K562 (cell line): ENCODE data around the gene RAP2C. TPM values are rescaled to one million over a fixed set of nuclear protein-coding genes. Genes with fewer than 3 reads are reported as not detected.

Source experiments
- CHCHD3 ChIP-seq: fragments of 250-450 bp; sonication (Bioruptor Pico); IDR thresholded peaks from 2 replicates; pipeline ENCODE4 v2.1.2; 2022; ENCODE audit warnings: mild to moderate bottlenecking
- EP400 ChIP-seq: fragments of 450-650 bp; IDR thresholded peaks from 2 replicates; pipeline ENCODE4 v1.6.1; 2017; ENCODE audit warnings: antibody characterized with exemption, mild to moderate bottlenecking, moderate library complexity
- ETV6 ChIP-seq, 3 experiments: fragments of 150-350 bp in 1 of 3; sonication (generic) in 1 of 3; formaldehyde crosslinking in 1 of 3; IDR thresholded peaks; 2 replicates each; pipeline versions ENCODE4 v1.6.1 to v1.8.0; 2014 to 2022; ENCODE audit warnings: borderline replicate concordance in 2 of 3, low read depth in 2 of 3, antibody characterized with exemption in 1 of 3, low read length in 1 of 3, mild to moderate bottlenecking in 1 of 3, missing genetic modification reagents in 1 of 3
- FOXA3 ChIP-seq, 2 experiments: fragments of 450-650 bp in 1 of 2; sonication (generic) in 1 of 2; formaldehyde crosslinking; IDR thresholded peaks in 1 of 2; conservative IDR thresholded peaks in 1 of 2; 2 replicates each; pipeline versions ENCODE4 v1.4.0 to v1.8.0; 2020 to 2022; ENCODE audit warnings: mild to moderate bottlenecking in 2 of 2, missing genetic modification reagents in 1 of 2
- HDAC6 ChIP-seq: IDR thresholded peaks from 2 replicates; pipeline ENCODE4 v1.6.1; 2012; ENCODE audit warnings: low read depth, mild to moderate bottlenecking, control low read depth, inconsistent platforms, low read length, moderate library complexity
- KLF10 ChIP-seq: fragments of 250-450 bp; sonication (Bioruptor Pico); IDR thresholded peaks from 2 replicates; pipeline ENCODE4 v1.6.1; 2021; ENCODE audit warnings: matching md5 sums
- NCOR1 ChIP-seq: fragments of 450-650 bp; IDR thresholded peaks from 2 replicates; pipeline ENCODE4 v1.6.1; 2016; ENCODE audit warnings: mild to moderate bottlenecking, moderate library complexity
- NFIC ChIP-seq: fragments of 450-650 bp; IDR thresholded peaks from 2 replicates; pipeline ENCODE4 v1.6.1; 2017; ENCODE audit warnings: mild to moderate bottlenecking, inconsistent platforms
- PTBP1 ChIP-seq: fragments of 200-400 bp; formaldehyde crosslinking; IDR thresholded peaks from 2 replicates; pipeline ENCODE4 v1.6.1; 2017; ENCODE audit warnings: low read depth, low read length
- RCOR1 ChIP-seq, 2 experiments: IDR thresholded peaks; 2 replicates each; pipeline ENCODE4 v1.6.1; 2012; ENCODE audit warnings: low read depth in 2 of 2, low read length in 2 of 2, borderline replicate concordance in 1 of 2, improper control_type of control experiment in 1 of 2
- SPI1 ChIP-seq: IDR thresholded peaks from 2 replicates; pipeline ENCODE4 v1.6.1; 2011; ENCODE audit warnings: low read depth, low read length, control low read depth, borderline replicate concordance
- TAF15 ChIP-seq: fragments of 200-400 bp; formaldehyde crosslinking; IDR thresholded peaks from 2 replicates; pipeline ENCODE4 v1.6.1; 2017; ENCODE audit warnings: mild to moderate bottlenecking, low read depth, low read length, moderate library complexity
- TRIM24 ChIP-seq, 2 experiments: fragments of 450-650 bp; IDR thresholded peaks; 2 replicates each; pipeline ENCODE4 v1.6.1; 2016
- ZNF143 ChIP-seq: sonication (generic); formaldehyde crosslinking; IDR thresholded peaks from 2 replicates; pipeline ENCODE4 v1.9.0; 2022; ENCODE audit warnings: mild to moderate bottlenecking, missing genetic modification reagents
- ZNF217 ChIP-seq: sonication (generic); formaldehyde crosslinking; IDR thresholded peaks from 2 replicates; pipeline ENCODE4 v1.8.0; 2022; ENCODE audit warnings: mild to moderate bottlenecking, missing genetic modification reagents
- ZNF232 ChIP-seq: sonication (generic); formaldehyde crosslinking; IDR thresholded peaks from 2 replicates; pipeline ENCODE4 v1.8.0; 2022; ENCODE audit warnings: mild to moderate bottlenecking, missing genetic modification reagents
- ZNF584 ChIP-seq: fragments of 200-800 bp; sonication (Bioruptor generic); IDR thresholded peaks from 2 replicates; pipeline ENCODE4 v1.6.1; 2016; ENCODE audit warnings: low read depth, mild to moderate bottlenecking, missing genetic modification characterization, missing compliant biosample characterization
- polyA plus RNA-seq, 8 experiments: library from polyadenylated mRNA; depleted of rRNA in 4 of 8; stranded (reverse) in 5 of 8; unstranded in 3 of 8; fragments of >200 nt; fragmentation: Nextera tagmentation in 2 of 8; fragmentation: Illumina TruSeq in 1 of 8; extraction: Ambion mirVana in 2 of 8; extraction: Trizol in 1 of 8; gene quantifications; 2 replicates each; pipeline versions ENCODE4 v1.2.1 to v1.2.3, GENCODE V29; 2011 to 2014; ENCODE audit warnings: inconsistent platforms in 1 of 8, missing spikeins in 1 of 8
- total RNA-seq, 7 experiments: library from RNA; depleted of rRNA in 6 of 7; stranded (reverse); fragments of >200 nt in 6 of 7; fragmentation: Illumina TruSeq in 2 of 7; extraction: Trizol in 2 of 7; gene quantifications; 2 replicates each; pipeline versions ENCODE4 v1.2.1 to v1.2.3, GENCODE V29; 2011 to 2021; ENCODE audit warnings: low replicate concordance in 1 of 7
- TF ChIP-seq, protein P1 (sequence below): sonication (generic); formaldehyde crosslinking; IDR thresholded peaks from 2 replicates; pipeline ENCODE4 v1.8.0; 2023; ENCODE audit warnings: mild to moderate bottlenecking, missing genetic modification reagents
- TF ChIP-seq, protein P2 (sequence below): sonication (generic); formaldehyde crosslinking; IDR thresholded peaks from 2 replicates; pipeline ENCODE4 v1.9.0; 2022; ENCODE audit warnings: mild to moderate bottlenecking, missing genetic modification reagents
- TF ChIP-seq, protein P3 (sequence below): fragments of 150-350 bp; conservative IDR thresholded peaks from 2 replicates; pipeline ENCODE4 v1.6.1; 2014; ENCODE audit warnings: low read length
- TF ChIP-seq, protein P4 (sequence below), 3 experiments: fragments of 200-800 bp in 1 of 3; sonication (Bioruptor generic) in 1 of 3; sonication (generic) in 1 of 3; formaldehyde crosslinking in 1 of 3; IDR thresholded peaks; 2 replicates each; pipeline versions ENCODE4 v1.6.1 to v1.8.0; 2016 to 2022; ENCODE audit warnings: mild to moderate bottlenecking in 2 of 3, missing compliant biosample characterization in 2 of 3, missing genetic modification characterization in 2 of 3, missing genetic modification reagents in 1 of 3

RAP2C gene
- total and polyA plus RNA-seq, 9 of the 15 experiments (the other 6 are each of a cell fraction or from before 2014, with no cell fraction given): 7.8 to 28.6 (median 18.6) TPM

DNA sequence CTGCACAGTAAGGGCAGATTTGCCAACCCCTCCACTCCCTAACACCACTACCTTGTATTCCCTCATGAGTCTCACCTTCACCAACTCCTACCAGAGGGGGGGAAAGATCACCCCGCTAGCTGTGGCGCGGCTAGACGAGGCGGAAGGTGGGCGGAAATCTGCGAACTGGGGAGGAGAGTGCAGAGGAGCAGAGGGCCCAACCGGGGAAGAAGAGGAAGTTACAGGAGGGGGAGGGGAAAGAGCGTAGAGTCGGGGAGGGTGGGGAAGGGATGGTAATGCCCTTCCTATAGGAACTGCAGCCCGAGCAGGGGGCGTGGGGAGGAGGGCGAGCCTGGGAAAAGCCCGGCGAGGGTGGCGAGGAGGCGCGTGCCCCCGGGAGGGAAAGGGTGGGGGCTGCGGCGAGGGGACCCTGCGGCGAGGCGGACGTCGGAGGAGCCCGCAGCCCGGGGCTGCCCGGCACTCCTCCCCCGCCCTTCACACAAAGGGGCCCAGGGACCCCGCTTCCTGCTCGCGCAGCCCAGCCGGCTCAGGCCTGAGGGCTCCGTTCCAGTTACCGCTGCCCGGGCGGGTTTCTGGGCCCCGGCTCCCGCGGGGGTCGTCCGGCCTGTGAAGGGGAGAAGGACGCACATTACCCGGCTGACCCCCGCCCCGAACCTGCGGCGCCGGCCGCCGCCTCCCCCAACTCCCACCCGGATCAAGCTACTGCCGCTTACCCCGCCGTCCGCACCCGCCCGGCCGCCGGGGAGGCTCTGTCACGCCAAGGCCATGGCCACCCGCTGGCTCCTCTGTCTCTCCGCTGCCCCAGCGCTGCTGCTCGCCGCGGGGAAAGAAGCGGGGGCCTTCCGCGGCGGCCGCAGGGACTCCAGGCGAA lies 1.8 kb downstream of the RAP2C start (continued):
- TF ChIP-seq HDAC6 (no peak), TAF15 (no peak), FOXA3 (CRISPR knock-in tag; conservative IDR thresholded peaks at IDR 0.05 in 1 of 2, IDR thresholded peaks at IDR 0.05 in 1 of 2) (no peak), ZNF217 (CRISPR knock-in tag) (no peak), KLF10 (CRISPR knock-in tag) (no peak), SPI1 (peak; percentile 30; the same call in 1 of the 2 replicates), NCOR1 (peak; percentile 42; the same call in 1 of the 2 replicates), RCOR1 (IDR thresholded peaks at IDR 0.05; ENCODE audit: borderline replicate concordance in 1 of 2, low read depth in 2 of 2, low read length in 2 of 2) (peak in 1 of 2 experiments; percentile 30; a peak in 1 of 4 replicates), PTBP1 (no peak), CHCHD3 (CRISPR knock-in tag) (no peak), EP400 (peak; percentile 51; the same call in 1 of the 2 replicates), NFIC (peak; percentile 13; the same call in 1 of the 2 replicates), ZNF232 (CRISPR knock-in tag) (no peak), TRIM24 (IDR thresholded peaks at IDR 0.05) (peak; percentile 30 to 62; a peak in 2 of 4 replicates), ZNF584 (no peak), ZNF143 (CRISPR knock-in tag) (no peak), ETV6 (IDR thresholded peaks at IDR 0.05; ENCODE audit: borderline replicate concordance in 1 of 2, low read depth in 2 of 2, low read length in 1 of 2) (peak in 1 of 2 experiments; percentile 30; a peak in 2 of 4 replicates), ETV6 (CRISPR knock-in tag; IDR thresholded peaks at IDR 0.05; ENCODE audit: borderline replicate concordance) (no peak)
- TF ChIP-seq, protein P1, sequence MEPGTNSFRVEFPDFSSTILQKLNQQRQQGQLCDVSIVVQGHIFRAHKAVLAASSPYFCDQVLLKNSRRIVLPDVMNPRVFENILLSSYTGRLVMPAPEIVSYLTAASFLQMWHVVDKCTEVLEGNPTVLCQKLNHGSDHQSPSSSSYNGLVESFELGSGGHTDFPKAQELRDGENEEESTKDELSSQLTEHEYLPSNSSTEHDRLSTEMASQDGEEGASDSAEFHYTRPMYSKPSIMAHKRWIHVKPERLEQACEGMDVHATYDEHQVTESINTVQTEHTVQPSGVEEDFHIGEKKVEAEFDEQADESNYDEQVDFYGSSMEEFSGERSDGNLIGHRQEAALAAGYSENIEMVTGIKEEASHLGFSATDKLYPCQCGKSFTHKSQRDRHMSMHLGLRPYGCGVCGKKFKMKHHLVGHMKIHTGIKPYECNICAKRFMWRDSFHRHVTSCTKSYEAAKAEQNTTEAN: 0 out of 2 replicates have a peak, but pooled peaks have one; percentile 18
- TF ChIP-seq, protein P2, sequence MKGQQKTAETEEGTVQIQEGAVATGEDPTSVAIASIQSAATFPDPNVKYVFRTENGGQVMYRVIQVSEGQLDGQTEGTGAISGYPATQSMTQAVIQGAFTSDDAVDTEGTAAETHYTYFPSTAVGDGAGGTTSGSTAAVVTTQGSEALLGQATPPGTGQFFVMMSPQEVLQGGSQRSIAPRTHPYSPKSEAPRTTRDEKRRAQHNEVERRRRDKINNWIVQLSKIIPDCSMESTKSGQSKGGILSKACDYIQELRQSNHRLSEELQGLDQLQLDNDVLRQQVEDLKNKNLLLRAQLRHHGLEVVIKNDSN (CRISPR knock-in tag): no peak
- TF ChIP-seq, protein P3, sequence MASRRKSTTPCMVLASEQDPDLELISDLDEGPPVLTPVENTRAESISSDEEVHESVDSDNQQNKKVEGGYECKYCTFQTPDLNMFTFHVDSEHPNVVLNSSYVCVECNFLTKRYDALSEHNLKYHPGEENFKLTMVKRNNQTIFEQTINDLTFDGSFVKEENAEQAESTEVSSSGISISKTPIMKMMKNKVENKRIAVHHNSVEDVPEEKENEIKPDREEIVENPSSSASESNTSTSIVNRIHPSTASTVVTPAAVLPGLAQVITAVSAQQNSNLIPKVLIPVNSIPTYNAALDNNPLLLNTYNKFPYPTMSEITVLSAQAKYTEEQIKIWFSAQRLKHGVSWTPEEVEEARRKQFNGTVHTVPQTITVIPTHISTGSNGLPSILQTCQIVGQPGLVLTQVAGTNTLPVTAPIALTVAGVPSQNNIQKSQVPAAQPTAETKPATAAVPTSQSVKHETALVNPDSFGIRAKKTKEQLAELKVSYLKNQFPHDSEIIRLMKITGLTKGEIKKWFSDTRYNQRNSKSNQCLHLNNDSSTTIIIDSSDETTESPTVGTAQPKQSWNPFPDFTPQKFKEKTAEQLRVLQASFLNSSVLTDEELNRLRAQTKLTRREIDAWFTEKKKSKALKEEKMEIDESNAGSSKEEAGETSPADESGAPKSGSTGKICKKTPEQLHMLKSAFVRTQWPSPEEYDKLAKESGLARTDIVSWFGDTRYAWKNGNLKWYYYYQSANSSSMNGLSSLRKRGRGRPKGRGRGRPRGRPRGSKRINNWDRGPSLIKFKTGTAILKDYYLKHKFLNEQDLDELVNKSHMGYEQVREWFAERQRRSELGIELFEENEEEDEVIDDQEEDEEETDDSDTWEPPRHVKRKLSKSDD: no peak
- TF ChIP-seq, protein P4, sequence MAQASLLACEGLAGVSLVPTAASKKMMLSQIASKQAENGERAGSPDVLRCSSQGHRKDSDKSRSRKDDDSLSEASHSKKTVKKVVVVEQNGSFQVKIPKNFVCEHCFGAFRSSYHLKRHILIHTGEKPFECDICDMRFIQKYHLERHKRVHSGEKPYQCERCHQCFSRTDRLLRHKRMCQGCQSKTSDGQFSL (CRISPR knock-in tag; IDR thresholded peaks at IDR 0.05): peak; percentile 92
- TF ChIP-seq, protein P4 (tag; IDR thresholded peaks at IDR 0.05): peak in 1 of 2 experiments; percentile 45; a peak in 2 of 4 replicates
